Measurements from ENCODE around the gene GALNT10.

GALNT10 gene

DNA sequence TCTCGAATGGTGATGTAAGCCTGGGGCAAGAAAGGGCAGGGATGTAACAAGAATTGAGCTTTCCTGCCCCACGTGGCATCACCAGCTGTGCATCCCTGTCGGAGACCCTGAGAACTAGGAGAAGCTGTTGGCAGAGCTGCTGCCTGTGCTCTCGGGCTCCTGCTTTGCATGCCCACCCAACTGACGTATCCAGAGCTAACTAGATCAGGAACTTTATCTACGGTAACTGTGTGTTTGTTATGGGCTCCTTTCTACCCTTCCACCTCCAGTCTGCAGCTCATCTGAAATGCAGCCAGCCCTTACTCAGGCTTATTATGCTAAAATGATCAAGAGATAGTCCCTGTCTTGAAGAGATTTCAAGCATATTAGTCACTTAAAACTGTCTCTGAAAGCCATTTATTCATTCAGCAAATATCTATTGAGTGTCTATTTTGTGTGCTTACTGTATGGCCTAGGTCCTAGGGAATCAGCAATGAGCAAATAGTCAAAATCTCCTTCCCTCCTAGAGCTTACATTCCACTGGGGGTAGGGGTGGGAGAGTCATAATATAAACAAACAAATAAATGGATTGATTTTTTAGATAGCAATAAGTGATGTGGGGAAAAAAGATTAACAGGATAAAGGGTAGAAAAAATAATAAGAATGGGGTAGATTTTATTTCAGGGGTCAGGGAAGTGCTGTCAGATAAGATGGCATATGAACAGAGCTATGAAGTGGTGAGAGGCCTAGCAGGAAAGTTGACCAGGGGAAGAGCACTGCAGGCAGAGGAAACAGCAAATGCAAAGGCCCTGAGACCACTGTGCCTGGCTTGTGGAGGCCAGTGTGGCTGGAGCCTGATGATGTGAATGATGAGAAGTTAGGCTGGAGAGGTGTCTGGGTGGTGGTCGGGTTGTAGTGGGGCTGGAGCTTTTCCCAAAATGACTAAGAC is 118.2 kb downstream of the GALNT10 start:
- peaks cover 25 to 38% of the 10 kb centered on the region in 2 donors for H3K36me3 Mint-ChIP-seq
- DNase-seq = no peak

DNA sequence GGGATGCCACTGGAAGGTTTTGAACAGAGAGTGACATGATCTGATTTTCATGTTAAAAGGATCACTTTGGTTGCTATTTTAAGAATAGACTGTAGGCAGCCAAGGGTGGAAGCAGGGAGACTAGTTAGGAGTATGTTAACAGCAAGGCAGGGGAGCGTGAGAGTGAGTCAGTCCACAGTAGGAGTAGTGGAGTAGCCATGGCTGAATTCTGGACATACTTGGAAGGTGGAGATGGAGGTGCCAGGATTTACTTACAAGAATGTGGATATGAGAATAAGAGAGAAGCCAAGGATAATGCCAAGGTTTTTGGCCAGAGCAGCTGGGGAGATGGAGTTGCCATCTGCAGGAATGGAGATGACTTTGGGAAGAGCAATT is 118.8 kb downstream of the GALNT10 start:
- Mint-ChIP-seq H3K9me3 (peaks cover 4% of the 10 kb centered on the region in 2 donors), H3K4me3 (no peak overlapping the region), H3K27ac (no peak overlapping the region), H3K4me1 (peaks cover 12% of the 10 kb centered on the region in 2 donors), H3K27me3 (no peaks in the 10 kb centered on the region), H3K36me3 (peaks cover 19 to 32% of the 10 kb centered on the region in 2 donors)
- ATAC-seq (replicated peaks) (no peak), DNase-seq (no peak)

More for the DNA sequence above, 118.2 kb downstream of the GALNT10 start:
- H3K4me3 Mint-ChIP-seq = no peak overlapping the region
- H3K27me3 Mint-ChIP-seq = no peaks in the 10 kb centered on the region
- peaks cover 6 to 7% of the 10 kb centered on the region in 2 donors for H3K9me3 Mint-ChIP-seq
- H3K27ac Mint-ChIP-seq = peak overlapping the region; percentile 56
- no peak for ATAC-seq (replicated peaks)
- H3K4me1 Mint-ChIP-seq = peaks cover 12% of the 10 kb centered on the region in 2 donors

DNA sequence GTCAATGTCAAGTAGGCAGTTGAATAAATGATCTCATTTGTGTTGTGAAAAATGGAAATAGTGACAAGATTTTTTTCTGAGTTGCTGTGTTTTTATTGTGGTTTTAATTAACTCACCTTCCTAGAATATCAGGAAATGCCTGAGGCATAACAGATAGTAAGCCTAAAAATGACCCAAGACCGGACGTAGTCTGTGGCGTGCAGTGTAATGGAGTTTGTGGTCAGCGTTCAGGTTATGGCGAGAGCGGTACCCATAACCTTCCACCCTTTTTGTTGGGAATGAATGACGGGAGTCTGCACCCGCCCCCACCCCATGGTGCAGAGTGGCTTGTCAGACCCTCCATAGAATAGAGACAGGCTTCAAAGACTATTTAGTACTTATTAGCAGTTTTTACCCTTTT is 119.3 kb downstream of the GALNT10 start:
- no peak overlapping the region for H3K27ac Mint-ChIP-seq
- H3K9me3 Mint-ChIP-seq = peaks cover under 1 to 2% of the 10 kb centered on the region in 2 donors
- H3K27me3 Mint-ChIP-seq = no peaks in the 10 kb centered on the region
- DNase-seq = no peak
- no peak overlapping the region for H3K4me3 Mint-ChIP-seq
- peaks cover 17 to 28% of the 10 kb centered on the region in 2 donors for H3K36me3 Mint-ChIP-seq
- peaks cover 12% of the 10 kb centered on the region in 2 donors for H3K4me1 Mint-ChIP-seq
- ATAC-seq (replicated peaks) = no peak

DNA sequence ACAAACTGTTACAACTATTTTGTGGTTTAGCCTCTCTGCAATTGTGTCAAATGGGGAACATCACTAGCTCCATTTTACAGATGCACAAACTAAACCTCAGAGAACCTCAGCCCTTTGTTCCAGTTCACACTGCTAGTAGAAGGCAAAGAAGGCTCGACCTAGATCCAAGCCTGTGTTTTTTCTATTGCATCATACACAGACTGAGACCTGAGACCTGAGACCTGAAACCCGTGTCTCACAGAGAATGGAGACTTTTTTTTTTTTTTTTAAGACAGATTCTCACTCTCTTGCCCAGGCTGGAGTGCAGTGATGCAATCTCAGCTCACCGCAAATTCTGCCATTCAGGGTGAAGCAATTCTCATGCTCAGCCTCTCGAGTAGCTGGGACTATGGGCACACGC is 120.8 kb downstream of the GALNT10 start:
- no peak overlapping the region for H3K27ac Mint-ChIP-seq

DNA sequence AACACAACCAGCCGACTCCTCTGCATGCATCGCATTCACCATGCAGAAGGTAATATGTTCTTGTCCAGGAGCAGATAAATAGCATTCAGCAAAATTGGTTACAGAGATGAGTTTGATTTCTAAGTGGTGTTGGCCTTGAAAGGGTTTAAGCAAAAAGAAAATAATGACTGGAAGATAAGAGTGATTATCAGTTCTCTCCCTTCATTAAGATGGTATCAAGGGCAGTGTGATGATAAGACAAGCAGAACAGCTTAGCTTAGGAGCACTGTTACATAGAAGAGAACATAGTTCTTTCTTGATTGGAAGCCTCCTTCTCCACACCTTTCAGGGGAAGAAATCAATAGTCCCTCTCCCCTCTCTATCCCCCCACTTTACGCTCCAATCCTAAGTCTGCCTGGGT is 121.5 kb downstream of the GALNT10 start:
- Mint-ChIP-seq H3K4me3 (no peak overlapping the region), H3K4me1 (peaks cover 5 to 10% of the 10 kb centered on the region in 2 donors), H3K9me3 (no peaks in the 10 kb centered on the region), H3K27ac (no peak overlapping the region), H3K36me3 (peaks cover 4 to 10% of the 10 kb centered on the region in 2 donors), H3K27me3 (no peaks in the 10 kb centered on the region)
- ATAC-seq (replicated peaks) (no peak), DNase-seq (no peak)

More for the DNA sequence above, 120.8 kb downstream of the GALNT10 start:
- H3K27me3 Mint-ChIP-seq = no peaks in the 10 kb centered on the region
- ATAC-seq (replicated peaks) (no peak), DNase-seq (no peak)
- peaks cover 9 to 12% of the 10 kb centered on the region in 2 donors for H3K4me1 Mint-ChIP-seq
- peaks cover 0 to 2% of the 10 kb centered on the region in 2 donors for H3K9me3 Mint-ChIP-seq
- H3K4me3 Mint-ChIP-seq = no peak overlapping the region
- peaks cover 9 to 17% of the 10 kb centered on the region in 2 donors for H3K36me3 Mint-ChIP-seq

DNA sequence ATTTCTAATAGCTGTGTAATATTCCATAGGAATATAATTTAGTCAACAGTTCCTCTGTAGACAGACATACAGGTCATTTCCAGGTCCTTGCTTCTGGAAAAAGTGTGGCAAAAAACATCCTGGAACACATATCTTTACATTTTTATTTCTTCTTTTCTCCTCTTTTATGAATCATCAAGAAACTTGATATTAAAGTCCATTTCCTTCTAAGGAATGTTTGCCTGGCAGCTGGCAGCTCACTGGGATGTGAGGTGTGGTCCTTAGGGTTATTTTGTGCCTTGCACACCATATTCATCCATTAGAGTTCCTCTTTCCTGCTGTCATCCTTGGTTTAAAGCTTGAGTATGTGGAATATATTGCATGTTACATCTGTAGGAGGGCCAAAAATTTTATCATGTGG is 122.0 kb downstream of the GALNT10 start:
- ATAC-seq (replicated peaks) (no peak), DNase-seq (no peak)
- no peaks in the 10 kb centered on the region for H3K9me3 Mint-ChIP-seq
- H3K27me3 Mint-ChIP-seq = no peaks in the 10 kb centered on the region
- H3K4me3 Mint-ChIP-seq = no peak overlapping the region
- H3K4me1 Mint-ChIP-seq = peaks cover 5 to 10% of the 10 kb centered on the region in 2 donors
- peaks cover 4 to 10% of the 10 kb centered on the region in 2 donors for H3K36me3 Mint-ChIP-seq
- no peak overlapping the region for H3K27ac Mint-ChIP-seq

DNA sequence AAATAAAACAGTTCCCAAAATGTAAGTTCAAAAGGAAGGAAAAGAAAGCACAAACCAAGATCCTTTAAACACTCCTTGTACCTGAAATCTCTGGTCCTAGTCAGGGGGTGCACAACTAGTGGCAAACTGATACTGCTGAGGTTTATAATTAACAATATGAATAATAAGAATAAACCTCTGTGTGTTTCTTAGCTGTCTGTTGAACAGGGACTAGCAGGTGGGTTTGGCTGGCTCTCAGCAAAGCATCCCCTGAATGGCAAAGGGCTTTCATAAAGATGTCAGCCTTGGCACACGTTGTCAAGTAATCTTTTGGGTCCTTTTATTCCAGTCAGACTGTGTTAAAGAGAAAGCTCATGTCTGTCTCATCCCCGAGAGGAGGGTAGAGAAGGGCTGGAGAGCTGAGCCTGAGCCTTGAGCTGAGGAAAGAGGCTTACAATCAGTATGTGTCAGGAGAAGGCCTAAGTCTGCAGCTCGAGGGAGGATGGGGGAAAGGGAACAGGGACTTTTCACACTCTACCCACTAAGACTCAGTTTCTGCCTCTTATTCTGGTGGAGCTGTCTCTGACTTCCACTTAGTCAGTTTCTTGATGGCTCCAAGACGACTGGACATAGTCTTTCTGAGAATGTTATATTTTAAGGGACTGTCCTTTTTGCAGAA is 123.0 kb downstream of the GALNT10 start:
- no peaks in the 10 kb centered on the region for H3K9me3 Mint-ChIP-seq
- no peak for ATAC-seq (replicated peaks)
- no peak for DNase-seq
- H3K4me3 Mint-ChIP-seq = no peak overlapping the region
- no peaks in the 10 kb centered on the region for H3K27me3 Mint-ChIP-seq
- no peak overlapping the region for H3K27ac Mint-ChIP-seq
- H3K36me3 Mint-ChIP-seq = peaks cover 9 to 10% of the 10 kb centered on the region in 2 donors
- H3K4me1 Mint-ChIP-seq = peaks cover 5 to 10% of the 10 kb centered on the region in 2 donors

DNA sequence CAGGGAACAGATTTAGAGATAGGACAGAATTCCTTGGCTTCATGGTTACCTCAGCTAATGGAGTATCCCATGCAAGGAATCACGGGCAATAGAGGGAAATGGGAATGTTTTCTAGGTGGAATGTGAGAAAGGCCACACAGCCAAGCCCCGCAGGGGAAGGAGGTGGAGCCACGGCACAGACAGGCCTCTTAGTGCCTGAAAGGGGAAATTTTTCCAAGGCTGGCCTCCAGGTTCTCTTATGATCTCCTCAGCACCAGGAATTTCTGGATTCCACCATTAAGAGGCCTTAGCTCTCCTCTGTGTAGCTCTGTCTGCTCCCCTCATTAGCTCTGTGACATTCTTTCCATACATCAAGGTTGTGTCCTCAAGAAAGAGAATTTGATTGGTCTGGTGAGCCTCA is 124.7 kb downstream of the GALNT10 start:
- Mint-ChIP-seq H3K4me3 (no peak overlapping the region), H3K27ac (no peak overlapping the region), H3K4me1 (peaks cover 2 to 5% of the 10 kb centered on the region in 2 donors), H3K27me3 (no peaks in the 10 kb centered on the region), H3K9me3 (no peaks in the 10 kb centered on the region), H3K36me3 (peaks cover 8 to 10% of the 10 kb centered on the region in 2 donors)
- DNase-seq = no peak
- ATAC-seq (replicated peaks) = no peak

DNA sequence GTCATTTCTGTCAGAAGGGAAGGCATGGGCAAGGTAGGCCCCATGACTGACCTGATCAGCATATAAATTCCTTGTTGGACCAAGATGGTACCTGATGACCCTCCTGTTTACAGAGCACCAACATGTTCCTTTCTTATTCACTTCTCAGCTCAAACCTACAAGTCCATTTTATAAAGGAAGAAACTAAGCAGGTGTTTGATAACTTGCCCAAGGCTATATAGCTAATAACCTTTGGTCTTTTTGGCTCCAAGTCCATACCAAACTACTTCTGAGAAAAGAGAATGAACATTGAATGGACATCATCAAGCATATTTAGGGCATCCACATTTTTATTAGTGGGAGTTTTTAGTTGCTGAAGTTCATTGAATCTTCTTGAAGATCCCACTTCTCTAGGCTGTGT is 125.2 kb downstream of the GALNT10 start:
- no peak for DNase-seq
- no peak for ATAC-seq (replicated peaks)
- H3K9me3 Mint-ChIP-seq = no peaks in the 10 kb centered on the region
- no peak overlapping the region for H3K4me3 Mint-ChIP-seq
- peaks cover 8 to 10% of the 10 kb centered on the region in 2 donors for H3K36me3 Mint-ChIP-seq
- H3K27me3 Mint-ChIP-seq = no peaks in the 10 kb centered on the region
- H3K4me1 Mint-ChIP-seq = peaks cover 5 to 6% of the 10 kb centered on the region in 2 donors
- H3K27ac Mint-ChIP-seq = no peak overlapping the region

DNA sequence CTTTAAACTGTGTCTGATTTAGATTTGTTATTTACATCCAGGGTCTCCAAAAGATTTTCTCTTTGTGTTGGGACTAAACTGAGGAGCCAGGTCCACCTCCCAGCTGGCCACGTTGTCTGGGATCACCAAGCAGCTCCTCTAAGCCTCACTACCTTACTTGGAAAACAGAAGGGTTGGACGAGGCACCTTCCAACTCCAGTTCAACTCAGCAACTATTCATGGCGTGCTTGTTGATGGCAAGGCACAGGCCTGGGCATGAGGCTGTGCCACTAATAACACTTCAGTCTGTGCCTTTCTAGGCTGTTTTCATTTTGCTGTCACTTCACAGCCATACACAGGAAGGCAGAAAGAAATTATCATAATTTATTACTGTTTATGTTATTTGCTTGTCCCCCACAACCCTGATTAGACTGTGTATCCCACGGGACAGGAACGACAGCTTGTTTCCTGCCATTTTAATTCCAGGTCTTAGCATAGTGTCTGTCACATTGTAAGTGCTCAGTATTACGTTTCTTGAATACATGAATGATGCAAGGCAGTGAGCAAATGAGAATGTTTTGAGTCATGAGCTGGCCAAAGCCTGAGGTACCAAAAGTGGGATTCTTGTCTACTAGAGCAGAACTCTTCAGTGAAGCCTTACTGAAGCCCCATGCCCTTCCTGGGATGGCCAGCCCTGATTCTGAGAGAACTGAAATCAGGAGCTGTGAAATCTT is 125.8 kb downstream of the GALNT10 start:
- no peaks in the 10 kb centered on the region for H3K27me3 Mint-ChIP-seq
- no peaks in the 10 kb centered on the region for H3K9me3 Mint-ChIP-seq
- no peak for DNase-seq
- ATAC-seq (replicated peaks) = no peak
- H3K4me3 Mint-ChIP-seq = no peak overlapping the region
- peaks cover 5 to 6% of the 10 kb centered on the region in 2 donors for H3K4me1 Mint-ChIP-seq
- peaks cover 12% of the 10 kb centered on the region in 2 donors for H3K36me3 Mint-ChIP-seq
- H3K27ac Mint-ChIP-seq = no peak overlapping the region

DNA sequence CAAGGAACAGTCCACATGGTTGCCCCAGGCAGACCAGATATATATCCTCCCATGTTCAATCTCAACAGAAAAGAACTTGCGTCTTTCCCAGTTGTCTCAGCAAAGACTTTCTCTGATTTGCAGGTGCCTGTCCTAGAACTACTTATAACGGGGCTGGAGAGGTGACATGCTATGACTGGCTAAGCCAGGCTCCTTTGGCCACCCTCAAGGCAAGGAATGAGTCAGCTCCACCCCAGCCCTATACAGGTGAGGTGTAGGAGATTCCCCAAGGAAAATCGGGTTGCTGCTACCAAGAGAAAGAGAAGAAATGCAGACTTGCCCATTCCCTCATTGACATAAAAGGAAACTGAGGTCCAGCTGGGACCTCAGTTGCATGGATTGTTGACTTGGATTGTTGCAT is 127.4 kb downstream of the GALNT10 start:
- ATAC-seq (replicated peaks) = no peak
- Mint-ChIP-seq H3K4me3 (no peak overlapping the region), H3K27me3 (no peaks in the 10 kb centered on the region), H3K4me1 (peaks cover 5 to 6% of the 10 kb centered on the region in 2 donors), H3K27ac (no peak overlapping the region), H3K9me3 (no peaks in the 10 kb centered on the region), H3K36me3 (peaks cover 12 to 21% of the 10 kb centered on the region in 2 donors)
- DNase-seq = no peak

DNA sequence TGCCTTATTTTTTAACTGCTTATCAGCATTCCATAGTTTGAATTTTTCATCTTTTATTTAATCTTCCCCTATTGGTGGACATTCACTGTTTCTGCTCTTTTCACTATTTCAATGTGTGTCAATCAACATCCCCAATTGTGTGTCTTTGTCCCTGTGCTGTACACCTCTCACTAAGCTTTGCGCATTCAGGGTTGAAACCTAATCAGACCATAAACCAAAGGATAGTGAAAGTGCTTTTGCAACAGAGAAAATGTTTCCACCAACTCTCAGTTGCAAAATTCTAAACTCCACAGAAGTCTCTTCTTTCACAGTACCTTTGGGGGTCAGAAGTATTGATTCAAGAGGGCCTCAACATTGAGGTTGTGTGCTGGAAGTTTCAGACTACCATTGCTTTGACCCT is 128.2 kb downstream of the GALNT10 start:
- no peak for ATAC-seq (replicated peaks)
- H3K4me1 Mint-ChIP-seq = peaks cover 4 to 7% of the 10 kb centered on the region in 2 donors
- H3K9me3 Mint-ChIP-seq = no peaks in the 10 kb centered on the region
- H3K36me3 Mint-ChIP-seq = peaks cover 12 to 19% of the 10 kb centered on the region in 2 donors
- H3K4me3 Mint-ChIP-seq = no peak overlapping the region
- no peak for DNase-seq
- H3K27ac Mint-ChIP-seq = no peak overlapping the region
- H3K27me3 Mint-ChIP-seq = no peaks in the 10 kb centered on the region

DNA sequence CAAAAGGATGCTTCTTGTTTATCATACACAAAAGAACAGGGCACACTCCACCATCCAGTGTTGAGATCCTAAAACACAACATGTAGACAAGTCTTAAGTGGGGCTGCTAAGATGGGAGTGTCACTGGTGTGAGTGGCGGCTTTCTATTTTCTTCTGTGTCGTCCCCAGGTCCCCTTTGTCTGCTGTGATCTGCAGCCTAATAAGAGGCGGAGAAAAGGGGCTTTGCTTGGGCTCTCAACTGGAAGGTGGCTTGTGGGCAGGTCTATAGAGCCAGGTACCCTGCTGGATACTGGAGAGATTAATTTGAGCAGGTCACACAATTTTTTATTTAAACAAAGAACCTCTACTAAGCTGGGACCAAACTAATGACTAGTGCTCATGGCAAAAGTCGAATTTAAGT is 129.2 kb downstream of the GALNT10 start:
- Mint-ChIP-seq H3K27ac (no peak overlapping the region), H3K4me1 (peaks cover 8 to 12% of the 10 kb centered on the region in 2 donors), H3K4me3 (no peak overlapping the region), H3K9me3 (no peaks in the 10 kb centered on the region), H3K36me3 (peaks cover 19 to 26% of the 10 kb centered on the region in 2 donors), H3K27me3 (no peaks in the 10 kb centered on the region)
- DNase-seq (no peak), ATAC-seq (replicated peaks) (no peak)

Data from stimulated activated naive B cell treated with anti-CD40 and anti-IgM and Interleukin-4, amounts not matched to agents 10 μg/mL and 1 μg/mL and 100 μg/mL, for 72 hours (primary cell).